DMS53 treated with DMSO at 0.1 percent for 48 hours (cell line): ENCODE data around the gene WNT8B.

Source experiments
- DNase-seq: peaks from one replicate; lab custom pipeline; 2025; ENCODE audit not compliant: unreplicated experiment; lab: John Stamatoyannopoulos, UW

The WNT8B gene

GRCh38 chr10:100482834-100483185, 20.0 kb downstream of the WNT8B start:
- DNase-seq = no peak

- DNase-seq = no peak
These were observed 21.3 kb downstream of the WNT8B start for GRCh38 chr10:100483876-100484666.

GRCh38 chr10:100485366-100485765, 22.6 kb downstream of the WNT8B start:
- DNase-seq = no peak

- no peak for DNase-seq
These were observed 23.1 kb downstream of the WNT8B start for GRCh38 chr10:100485801-100486495.

- no peak for DNase-seq
These were observed 24.7 kb downstream of the WNT8B start for GRCh38 chr10:100487529-100487928.

GRCh38 chr10:100489396-100489795, 26.6 kb downstream of the WNT8B start:
- no peak for DNase-seq

GRCh38 chr10:100490531-100490930, 27.7 kb downstream of the WNT8B start:
- no peak for DNase-seq

GRCh38 chr10:100496567-100496966, 33.8 kb downstream of the WNT8B start:
- no peak for DNase-seq

GRCh38 chr10:100498059-100498458, 35.2 kb downstream of the WNT8B start:
- DNase-seq = no peak

GRCh38 chr10:100501423-100501822, 38.6 kb downstream of the WNT8B start:
- no peak for DNase-seq

GRCh38 chr10:100502926-100503494, 40.2 kb downstream of the WNT8B start:
- no peak for DNase-seq

GRCh38 chr10:100504096-100504495, 41.3 kb downstream of the WNT8B start:
- no peak for DNase-seq

GRCh38 chr10:100505164-100505563, 42.4 kb downstream of the WNT8B start:
- DNase-seq = no peak

GRCh38 chr10:100506596-100507356, 44.0 kb downstream of the WNT8B start:
- DNase-seq = no peak

GRCh38 chr10:100507357-100507732, 44.5 kb downstream of the WNT8B start:
- DNase-seq = no peak

- no peak for DNase-seq
These were observed 45.5 kb downstream of the WNT8B start for GRCh38 chr10:100508266-100508665.

- DNase-seq = peak; percentile 20
These were observed 45.9 kb downstream of the WNT8B start for GRCh38 chr10:100508691-100509150.

- no peak for DNase-seq
These were observed 46.5 kb downstream of the WNT8B start for GRCh38 chr10:100509241-100509840.

GRCh38 chr10:100510533-100511308, 47.9 kb downstream of the WNT8B start:
- no peak for DNase-seq

- DNase-seq = no peak
These were observed 52.8 kb downstream of the WNT8B start for GRCh38 chr10:100515612-100516011.
